DOHH2 (cell line): ENCODE measurements around the gene NFKBIZ.

Source experiments
- EZH2phosphoT487 ChIP-seq: fragments of 200-600 bp; sonication (generic); IDR thresholded peaks from 2 replicates; pipeline ENCODE4 v1.6.1; 2017; ENCODE audit warnings: borderline replicate concordance, mild to moderate bottlenecking, antibody characterized with exemption, low read length, moderate library complexity, mixed read lengths
- TF ChIP-seq, protein P1 (sequence below): fragments of 200-600 bp; sonication (generic); IDR thresholded peaks from one replicate; pipeline ENCODE4 v1.5.1; 2014; ENCODE audit warnings: antibody characterized with exemption, mild to moderate bottlenecking, low read depth, low read length; ENCODE audit not compliant: poor library complexity, severe bottlenecking

DNA sequence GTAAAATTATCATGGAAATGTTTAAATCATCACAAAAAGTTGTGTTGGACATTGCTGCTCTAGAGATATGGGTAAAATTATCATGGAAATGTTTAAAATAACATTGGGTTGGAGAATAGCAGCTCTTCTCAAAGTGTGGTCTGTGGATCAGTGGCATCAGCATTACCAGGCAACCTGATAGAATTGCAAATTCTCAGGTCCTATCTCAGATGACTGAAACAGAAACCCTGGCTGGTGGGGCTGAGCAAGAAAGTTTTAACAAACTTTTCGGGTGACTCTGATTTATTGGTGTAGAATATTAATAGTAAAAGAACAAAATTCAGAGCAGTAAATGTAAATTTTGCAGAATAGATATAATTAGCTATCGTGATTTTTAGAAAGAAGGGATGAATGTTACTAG, 41.4 kb upstream of the NFKBIZ start:
- TF ChIP-seq, protein P1, sequence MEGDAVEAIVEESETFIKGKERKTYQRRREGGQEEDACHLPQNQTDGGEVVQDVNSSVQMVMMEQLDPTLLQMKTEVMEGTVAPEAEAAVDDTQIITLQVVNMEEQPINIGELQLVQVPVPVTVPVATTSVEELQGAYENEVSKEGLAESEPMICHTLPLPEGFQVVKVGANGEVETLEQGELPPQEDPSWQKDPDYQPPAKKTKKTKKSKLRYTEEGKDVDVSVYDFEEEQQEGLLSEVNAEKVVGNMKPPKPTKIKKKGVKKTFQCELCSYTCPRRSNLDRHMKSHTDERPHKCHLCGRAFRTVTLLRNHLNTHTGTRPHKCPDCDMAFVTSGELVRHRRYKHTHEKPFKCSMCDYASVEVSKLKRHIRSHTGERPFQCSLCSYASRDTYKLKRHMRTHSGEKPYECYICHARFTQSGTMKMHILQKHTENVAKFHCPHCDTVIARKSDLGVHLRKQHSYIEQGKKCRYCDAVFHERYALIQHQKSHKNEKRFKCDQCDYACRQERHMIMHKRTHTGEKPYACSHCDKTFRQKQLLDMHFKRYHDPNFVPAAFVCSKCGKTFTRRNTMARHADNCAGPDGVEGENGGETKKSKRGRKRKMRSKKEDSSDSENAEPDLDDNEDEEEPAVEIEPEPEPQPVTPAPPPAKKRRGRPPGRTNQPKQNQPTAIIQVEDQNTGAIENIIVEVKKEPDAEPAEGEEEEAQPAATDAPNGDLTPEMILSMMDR, result no peak
- TF ChIP-seq EZH2phosphoT487, result no peak
